Gastrocnemius medialis (tissue), 4 donors: ENCODE data around the gene CD22.

ENCODE experiments used
- POLR2A ChIP-seq, 2 donors: fragments of 450-650 bp; IDR thresholded peaks; one replicate each; pipeline ENCODE4 v1.6.1; 2017; ENCODE audit warnings: antibody characterized with exemption in 2 of 2, mild to moderate bottlenecking in 2 of 2, moderate library complexity in 2 of 2
- TF ChIP-seq, protein P1 (sequence below), 5 experiments: fragments of 450-650 bp in 3 of 5; fragments of 200-600 bp in 2 of 5; sonication (generic) in 2 of 5; IDR thresholded peaks in 4 of 5; conservative IDR thresholded peaks in 1 of 5; 1 replicate in 4 of 5; 2 replicates in 1 of 5; pipeline ENCODE4 v1.5.1; 2016 to 2019; ENCODE audit warnings: antibody characterized with exemption in 5 of 5, mild to moderate bottlenecking in 3 of 5, moderate library complexity in 3 of 5

DNA sequence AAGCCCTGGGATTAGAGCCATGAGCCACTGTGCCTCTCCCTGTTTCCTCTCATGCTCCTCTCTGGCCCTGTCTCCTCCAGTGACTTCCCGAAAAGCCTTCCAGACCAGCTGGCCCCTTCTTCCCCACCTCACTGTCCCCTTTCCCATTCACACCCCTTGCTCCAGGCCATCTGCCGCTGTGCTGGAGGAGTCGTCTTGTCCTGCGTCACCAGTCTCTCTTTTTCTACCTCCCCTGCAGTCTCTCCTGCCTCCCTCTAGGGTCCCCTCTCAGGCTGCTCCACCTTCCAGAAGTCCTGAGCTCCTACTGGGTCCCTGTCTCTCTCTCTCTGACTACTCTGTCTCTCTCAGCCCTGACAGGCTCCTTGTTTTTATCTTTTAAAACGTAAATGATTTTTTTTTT lies 13.4 kb downstream of the CD22 start:
- TF ChIP-seq, protein P1, sequence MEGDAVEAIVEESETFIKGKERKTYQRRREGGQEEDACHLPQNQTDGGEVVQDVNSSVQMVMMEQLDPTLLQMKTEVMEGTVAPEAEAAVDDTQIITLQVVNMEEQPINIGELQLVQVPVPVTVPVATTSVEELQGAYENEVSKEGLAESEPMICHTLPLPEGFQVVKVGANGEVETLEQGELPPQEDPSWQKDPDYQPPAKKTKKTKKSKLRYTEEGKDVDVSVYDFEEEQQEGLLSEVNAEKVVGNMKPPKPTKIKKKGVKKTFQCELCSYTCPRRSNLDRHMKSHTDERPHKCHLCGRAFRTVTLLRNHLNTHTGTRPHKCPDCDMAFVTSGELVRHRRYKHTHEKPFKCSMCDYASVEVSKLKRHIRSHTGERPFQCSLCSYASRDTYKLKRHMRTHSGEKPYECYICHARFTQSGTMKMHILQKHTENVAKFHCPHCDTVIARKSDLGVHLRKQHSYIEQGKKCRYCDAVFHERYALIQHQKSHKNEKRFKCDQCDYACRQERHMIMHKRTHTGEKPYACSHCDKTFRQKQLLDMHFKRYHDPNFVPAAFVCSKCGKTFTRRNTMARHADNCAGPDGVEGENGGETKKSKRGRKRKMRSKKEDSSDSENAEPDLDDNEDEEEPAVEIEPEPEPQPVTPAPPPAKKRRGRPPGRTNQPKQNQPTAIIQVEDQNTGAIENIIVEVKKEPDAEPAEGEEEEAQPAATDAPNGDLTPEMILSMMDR (IDR thresholded peaks at IDR 0.05 in 4 of 5, conservative IDR thresholded peaks at IDR 0.05 in 1 of 5): no peak
- no peak for TF ChIP-seq POLR2A (IDR thresholded peaks at IDR 0.05)
